Activated CD4-positive, alpha-beta T cell treated with anti-CD3 and anti-CD28 coated beads for 36 hours (primary cell): ENCODE measurements around the gene CACNA1I. TPM values are rescaled to one million over a fixed set of nuclear protein-coding genes. Genes with fewer than 3 reads are reported as not detected.

Experiments
- ATAC-seq: fragments of 200-7000 bp; cut with Tn5 transposase; one replicate; pipeline ENCODE4 v1.10.0; 2021; ENCODE audit warnings: mild to moderate bottlenecking, moderate library complexity
- CTCF ChIA-PET: fragments of 350-600 bp; sonication (Branson Sonifier 250); formaldehyde crosslinking; loops from one replicate; lab custom pipeline; 2021; ENCODE audit warnings: antibody characterized with exemption; lab: Charles Lee
- POLR2A ChIA-PET: fragments of 350-600 bp; sonication (Branson Sonifier 250); formaldehyde crosslinking; loops from one replicate; lab custom pipeline; 2021; ENCODE audit warnings: antibody characterized with exemption, inconsistent platforms; lab: Charles Lee
- DNase-seq: peaks from one replicate; pipeline ENCODE4 v3.0.0-alpha.2; 2020
- H3K27ac Mint-ChIP-seq: one replicate; pipeline ENCODE4 v1.8.0; 2021; ENCODE audit warnings: mixed read lengths
- H3K27me3 Mint-ChIP-seq: one replicate; pipeline ENCODE4 v1.8.0; 2021; ENCODE audit warnings: mixed read lengths
- H3K36me3 Mint-ChIP-seq: one replicate; pipeline ENCODE4 v1.8.0; 2021; ENCODE audit warnings: low read depth, mixed read lengths
- H3K4me1 Mint-ChIP-seq: one replicate; pipeline ENCODE4 v1.8.0; 2021; ENCODE audit warnings: mixed read lengths
- H3K4me3 Mint-ChIP-seq: one replicate; pipeline ENCODE4 v1.8.0; 2021; ENCODE audit warnings: mild to moderate bottlenecking, moderate library complexity, mixed read lengths
- H3K9me3 Mint-ChIP-seq: one replicate; pipeline ENCODE4 v1.8.0; 2021; ENCODE audit warnings: low read depth, mixed read lengths
- intact Hi-C, 2 experiments: fragments of 100-400 bp; cut with DNase I in 1 of 2; cut with micrococcal nuclease in 1 of 2; formaldehyde crosslinking; loops; one replicate each; pipeline versions ENCODE4 v1.14.2 to v1.15.1; 2022 to 2024; cut with DNase I, micrococcal nuclease
- total RNA-seq, 2 experiments: library from RNA; stranded (reverse); gene quantifications; one replicate each; pipeline ENCODE4 v1.2.3, GENCODE V29; 2021

Gene CACNA1I
- total RNA-seq, 2 experiments from 2014 or later, result 0.37 to 0.39 TPM

DNA sequence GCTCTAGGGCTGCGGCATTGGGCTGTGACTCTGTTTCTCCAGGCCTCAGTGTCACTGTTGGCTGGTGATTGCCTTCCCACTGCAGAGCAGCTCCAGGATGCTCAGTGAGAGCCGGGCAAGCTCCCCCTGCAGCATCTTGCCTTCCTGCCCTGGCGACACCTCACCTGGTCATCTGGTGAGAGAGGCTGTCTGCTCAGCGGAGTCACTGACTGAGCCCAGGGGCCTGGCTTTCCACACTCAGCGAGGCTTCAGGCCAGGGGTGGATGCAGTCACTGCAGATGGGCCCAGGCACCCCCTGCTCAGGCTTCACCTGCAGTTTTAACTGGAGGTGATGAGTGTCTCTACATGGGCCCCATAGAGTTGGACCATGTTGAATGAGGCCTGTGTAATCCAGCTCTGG is 136.8 kb downstream of the CACNA1I start:
- no peak for ATAC-seq

DNA sequence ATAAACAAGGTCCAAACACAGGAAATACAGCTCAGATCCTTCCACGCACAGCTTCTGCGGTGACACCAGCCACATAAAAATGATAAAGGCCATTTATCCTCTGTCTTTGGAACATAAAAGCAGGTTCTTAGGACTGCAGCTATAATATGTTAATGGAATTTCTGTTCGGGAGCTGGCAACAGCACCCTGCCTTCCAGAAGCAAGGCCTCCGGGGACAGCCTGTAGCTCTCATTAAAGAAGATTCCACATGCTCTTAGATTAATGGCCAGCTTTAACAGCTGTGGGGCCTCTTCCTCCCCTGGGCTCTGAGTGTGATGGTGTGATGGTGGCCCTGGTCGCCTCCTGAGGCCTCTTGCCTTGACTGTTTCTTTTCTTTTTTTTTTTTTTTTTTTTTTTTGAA is 137.3 kb downstream of the CACNA1I start:
- intact Hi-C loops, result no loop called here
- H3K9me3 Mint-ChIP-seq, result no peaks in the 10 kb centered on the region

More for the DNA sequence above, 136.8 kb downstream of the CACNA1I start:
- Mint-ChIP-seq H3K4me1 (no peaks in the 10 kb centered on the region), H3K27me3 (no peaks in the 10 kb centered on the region), H3K27ac (no peak overlapping the region), H3K9me3 (no peaks in the 10 kb centered on the region), H3K4me3 (no peak overlapping the region), H3K36me3 (no peaks in the 10 kb centered on the region)
- POLR2A ChIA-PET, result no interaction called here
- CTCF ChIA-PET, result interaction anchor here (0.7 to 1.0 kb wide), 3 partner anchors 10 to 318 kb away, joined by 3 read pairs; no protein-coding TSS in a partner anchor
- intact Hi-C loops, result no loop called here
- no peak for DNase-seq

DNA sequence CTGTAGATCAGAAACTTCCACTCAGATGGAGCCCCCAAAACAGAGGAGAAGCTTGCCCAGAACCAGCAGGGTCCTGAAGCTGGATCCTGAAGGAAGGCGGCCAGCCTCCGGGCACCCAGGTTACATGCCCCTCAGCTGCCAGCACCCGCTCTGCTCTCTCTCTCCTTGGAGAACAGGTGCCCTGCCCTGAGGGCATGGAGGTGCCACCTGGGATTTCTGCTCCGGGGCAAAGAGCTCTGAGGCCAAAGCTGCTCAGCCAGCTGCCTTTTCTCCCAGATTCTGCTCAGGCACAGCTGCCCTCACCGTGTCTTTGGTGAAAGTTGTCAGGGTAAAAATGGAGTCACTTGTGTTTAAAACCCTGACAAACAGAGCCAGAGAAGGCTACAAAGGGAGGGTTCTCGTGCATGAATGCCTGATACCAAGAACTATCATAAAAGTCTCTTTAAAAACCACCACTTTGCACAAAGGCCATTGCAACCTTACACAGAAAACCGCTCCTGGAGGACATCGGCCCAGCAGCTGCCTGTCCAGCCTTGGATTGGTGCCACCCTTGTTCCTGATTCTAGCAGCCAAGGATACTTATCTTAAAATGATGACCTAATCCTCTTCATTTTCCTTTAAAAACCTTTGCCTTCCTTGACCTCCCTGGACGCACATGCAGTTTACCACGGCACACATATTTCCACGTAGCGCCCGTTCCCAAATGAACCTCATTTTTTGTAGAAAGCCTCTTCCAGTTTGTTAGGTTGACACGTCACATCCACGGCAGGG is 140.0 kb downstream of the CACNA1I start:
- intact Hi-C loops, result no loop called here
- ChIA-PET POLR2A (no interaction called here), CTCF (interaction anchor here (1.3 kb wide), 1 partner anchor 176 kb away, joined by 3 read pairs; no protein-coding TSS in a partner anchor)
- ATAC-seq (no peak), DNase-seq (no peak)
- Mint-ChIP-seq H3K36me3 (no peaks in the 10 kb centered on the region), H3K4me3 (no peak overlapping the region), H3K4me1 (no peaks in the 10 kb centered on the region), H3K9me3 (no peaks in the 10 kb centered on the region), H3K27me3 (no peaks in the 10 kb centered on the region), H3K27ac (no peak overlapping the region)

More for the DNA sequence above, 137.3 kb downstream of the CACNA1I start:
- ATAC-seq, result no peak
- Mint-ChIP-seq H3K36me3 (no peaks in the 10 kb centered on the region), H3K27me3 (no peaks in the 10 kb centered on the region), H3K4me3 (no peak overlapping the region), H3K4me1 (no peaks in the 10 kb centered on the region), H3K27ac (no peak overlapping the region)
- CTCF ChIA-PET, result interaction anchor here (1.0 kb wide), 2 partner anchors 71 to 317 kb away, joined by 3 read pairs; no protein-coding TSS in a partner anchor
- DNase-seq, result no peak
- POLR2A ChIA-PET, result no interaction called here

DNA sequence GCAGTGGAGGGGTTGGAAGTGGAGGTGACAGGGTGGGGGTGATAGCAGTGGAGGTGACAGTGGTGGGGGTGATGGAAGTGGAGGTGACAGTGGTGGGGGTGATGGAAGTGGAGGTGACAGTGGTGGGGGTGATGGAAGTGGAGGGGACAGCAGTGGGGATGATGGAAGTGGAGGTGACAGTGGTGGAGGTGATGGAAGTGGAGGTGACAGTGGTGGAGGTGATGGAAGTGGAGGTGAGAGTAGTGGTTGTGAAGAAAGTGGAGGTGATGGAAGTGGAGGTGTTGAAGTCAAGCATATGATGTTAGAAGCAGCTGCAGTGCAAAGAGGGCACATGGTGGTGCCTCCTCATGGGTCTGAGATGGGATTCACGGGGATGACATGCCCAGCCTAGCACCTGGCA is 141.5 kb downstream of the CACNA1I start:
- H3K4me3 Mint-ChIP-seq, result no peak overlapping the region
- no peaks in the 10 kb centered on the region for H3K9me3 Mint-ChIP-seq
- H3K27ac Mint-ChIP-seq, result no peak overlapping the region
- no peaks in the 10 kb centered on the region for H3K4me1 Mint-ChIP-seq
- ChIA-PET POLR2A (no interaction called here), CTCF (interaction anchor here (0.8 kb wide), 1 partner anchor 158 kb away, joined by 3 read pairs; no protein-coding TSS in a partner anchor)
- intact Hi-C loops, result no loop called here
- DNase-seq, result no peak
- ATAC-seq, result no peak
- H3K36me3 Mint-ChIP-seq, result no peaks in the 10 kb centered on the region
- H3K27me3 Mint-ChIP-seq, result no peaks in the 10 kb centered on the region

DNA sequence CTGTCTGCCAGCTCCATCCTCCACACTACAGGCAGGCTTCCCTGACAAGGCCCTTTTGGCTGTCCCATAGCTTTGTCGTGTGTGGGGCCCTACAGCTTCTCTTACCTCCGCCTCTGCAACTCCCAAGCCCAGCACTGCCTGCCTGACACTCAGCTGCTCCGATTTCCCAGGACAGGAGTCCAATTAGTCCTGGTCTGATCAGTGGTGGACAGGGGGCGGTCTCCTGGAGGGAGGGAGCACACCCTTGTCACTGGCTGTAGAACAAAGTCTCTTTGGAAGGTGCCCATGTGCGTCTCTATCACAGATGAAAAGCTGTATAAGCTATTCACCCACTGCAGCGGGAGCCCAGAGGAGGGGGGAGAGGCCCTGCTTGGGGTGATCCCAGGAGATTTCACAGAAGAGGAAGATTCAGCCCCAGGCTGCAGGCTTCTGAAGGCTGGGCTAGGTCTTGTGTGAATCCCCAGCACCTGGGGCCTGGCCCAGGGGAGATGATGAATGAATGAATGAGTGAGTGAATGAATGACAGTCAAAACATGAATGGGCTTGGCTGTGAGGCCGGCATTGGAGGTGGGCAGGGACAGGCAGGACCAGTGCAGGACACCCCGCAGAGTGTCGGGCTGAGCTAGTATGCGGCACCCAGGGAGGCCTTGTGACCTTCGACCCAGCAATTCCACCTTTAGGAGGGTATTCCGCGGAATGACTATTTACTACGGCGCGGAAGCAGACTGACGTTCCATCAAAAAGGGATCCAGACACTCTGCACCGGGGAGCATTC is 142.4 kb downstream of the CACNA1I start:
- no peaks in the 10 kb centered on the region for H3K36me3 Mint-ChIP-seq
- no peaks in the 10 kb centered on the region for H3K9me3 Mint-ChIP-seq
- no peaks in the 10 kb centered on the region for H3K4me1 Mint-ChIP-seq
- ATAC-seq (no peak), DNase-seq (no peak)
- H3K27ac Mint-ChIP-seq, result no peak overlapping the region
- no peaks in the 10 kb centered on the region for H3K27me3 Mint-ChIP-seq
- POLR2A ChIA-PET, result no interaction called here
- H3K4me3 Mint-ChIP-seq, result no peak overlapping the region
- CTCF ChIA-PET, result interaction anchor here (0.8 kb wide), 1 partner anchor 158 kb away, joined by 3 read pairs; no protein-coding TSS in a partner anchor
- intact Hi-C loops, result no loop called here

DNA sequence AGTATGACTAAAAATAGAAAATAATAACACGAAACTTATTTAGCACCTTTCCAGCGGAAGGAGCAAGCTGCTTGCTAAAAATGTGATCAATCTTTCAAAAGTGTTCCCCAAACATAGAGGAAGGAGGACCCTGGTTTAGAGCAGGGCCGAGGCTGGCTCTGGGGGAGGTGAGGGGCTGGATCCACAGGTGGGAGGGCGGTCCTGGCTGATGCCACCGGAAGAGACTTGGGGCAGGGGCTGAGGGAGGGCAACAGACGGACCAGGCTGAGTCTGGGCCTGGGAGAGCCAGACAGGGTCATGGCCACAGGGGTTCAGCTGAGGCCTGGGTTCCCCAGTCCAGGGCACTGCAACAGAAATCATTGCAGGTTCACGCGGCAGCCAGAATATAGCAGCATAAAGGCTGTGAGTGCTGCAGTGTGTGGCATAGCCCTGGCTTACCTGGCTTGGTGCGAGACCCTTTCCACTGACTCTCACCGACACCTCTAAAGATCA is 143.3 kb downstream of the CACNA1I start:
- DNase-seq (no peak), ATAC-seq (no peak)
- intact Hi-C loops, result no loop called here
- Mint-ChIP-seq H3K4me1 (no peaks in the 10 kb centered on the region), H3K4me3 (no peak overlapping the region), H3K36me3 (no peaks in the 10 kb centered on the region), H3K27me3 (no peaks in the 10 kb centered on the region), H3K9me3 (no peaks in the 10 kb centered on the region), H3K27ac (no peak overlapping the region)
- ChIA-PET POLR2A (no interaction called here), CTCF (no interaction called here)

DNA sequence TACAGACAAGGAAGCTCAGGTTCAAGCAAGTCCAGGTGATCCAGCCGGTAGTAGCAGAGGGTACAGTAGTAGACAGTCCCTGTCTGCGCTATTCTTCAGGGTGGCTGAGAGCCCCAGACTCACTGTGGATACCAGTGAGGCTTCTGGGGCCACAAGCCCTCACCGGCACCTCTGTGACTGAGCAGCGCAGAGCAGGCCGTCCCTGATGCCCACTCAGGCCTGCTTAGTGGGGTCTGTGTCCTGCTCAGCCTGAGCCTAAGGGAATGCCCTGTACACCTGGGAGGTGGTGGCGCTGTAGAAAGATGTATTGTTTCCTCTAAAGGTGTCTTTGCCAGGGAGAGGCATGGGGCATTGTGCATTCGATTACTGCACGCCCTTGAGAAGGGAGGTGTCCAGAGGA is 143.8 kb downstream of the CACNA1I start:
- Mint-ChIP-seq H3K9me3 (no peaks in the 10 kb centered on the region), H3K27ac (no peak overlapping the region), H3K36me3 (no peaks in the 10 kb centered on the region), H3K4me1 (no peaks in the 10 kb centered on the region), H3K4me3 (no peak overlapping the region), H3K27me3 (no peaks in the 10 kb centered on the region)
- intact Hi-C loops, result no loop called here
- no peak for DNase-seq
- POLR2A ChIA-PET, result no interaction called here
- ATAC-seq, result no peak
- CTCF ChIA-PET, result no interaction called here

DNA sequence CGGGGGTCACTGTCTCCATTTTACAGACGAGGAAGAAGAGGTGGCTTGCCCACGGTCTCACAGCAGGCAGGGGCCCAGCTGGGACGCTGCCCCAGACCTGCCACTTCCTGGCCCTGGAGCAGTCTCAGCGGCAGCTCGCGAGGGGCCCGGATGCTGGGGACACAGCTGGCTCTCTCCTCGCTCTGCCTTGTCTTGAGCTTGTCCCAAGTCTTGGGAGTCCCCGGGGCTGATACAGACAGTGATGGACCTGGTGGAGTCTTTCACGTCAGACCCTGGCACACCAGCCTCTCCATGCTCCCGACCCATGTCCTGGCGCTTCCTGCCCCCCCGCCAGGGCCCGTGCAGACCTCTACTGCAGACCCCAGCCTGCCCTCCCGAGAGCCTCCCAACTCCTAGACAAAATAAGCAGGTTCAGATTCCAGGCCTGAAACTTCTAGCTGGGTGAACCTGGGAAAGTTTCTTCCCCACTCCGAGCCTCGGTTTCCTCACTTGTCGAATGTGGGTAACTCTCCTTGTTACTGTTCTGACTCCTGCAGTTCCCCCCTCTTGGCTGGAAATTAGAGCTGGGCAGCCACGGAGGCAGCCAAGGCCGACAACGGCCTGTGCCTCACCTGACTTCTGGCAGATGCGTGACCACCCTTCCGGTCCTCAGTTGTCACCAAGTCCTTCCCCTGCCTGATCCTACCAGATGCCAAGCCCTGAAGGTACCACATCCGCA is 145.4 kb downstream of the CACNA1I start:
- CTCF ChIA-PET, result interaction anchor here (0.5 to 0.6 kb wide), 3 partner anchors 91 to 401 kb away, joined by 3 to 5 read pairs (median 3); no protein-coding TSS in a partner anchor

DNA sequence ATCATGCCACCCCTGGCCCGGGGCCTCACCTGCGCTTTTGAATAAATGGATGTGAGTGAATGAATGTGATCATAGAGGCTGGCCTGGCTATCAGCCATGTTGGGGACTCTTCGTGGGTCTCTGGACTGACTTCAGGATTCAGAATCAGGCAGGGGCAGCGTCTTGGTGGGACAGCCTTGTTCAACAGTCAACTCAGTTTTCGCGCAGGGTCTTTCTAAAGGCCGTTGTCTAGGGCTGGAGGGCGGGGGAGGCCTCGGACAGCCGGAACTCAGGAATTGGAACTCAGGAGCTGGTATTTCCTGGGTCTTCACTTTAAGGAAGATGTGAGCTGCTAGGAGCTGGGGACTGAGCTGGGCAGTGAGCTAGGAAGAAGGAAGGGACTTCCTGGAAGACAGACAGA is 146.0 kb downstream of the CACNA1I start:
- Mint-ChIP-seq H3K9me3 (no peaks in the 10 kb centered on the region), H3K4me3 (no peak overlapping the region), H3K4me1 (no peaks in the 10 kb centered on the region), H3K27me3 (no peaks in the 10 kb centered on the region), H3K36me3 (no peaks in the 10 kb centered on the region), H3K27ac (no peak overlapping the region)
- no peak for DNase-seq
- ATAC-seq, result no peak
- ChIA-PET CTCF (interaction anchor here (0.6 kb wide), 1 partner anchor 401 kb away, joined by 3 read pairs; no protein-coding TSS in a partner anchor), POLR2A (no interaction called here)
- intact Hi-C loops, result no loop called here

More for the DNA sequence above, 145.4 kb downstream of the CACNA1I start:
- no peaks in the 10 kb centered on the region for H3K9me3 Mint-ChIP-seq
- DNase-seq (no peak), ATAC-seq (no peak)
- no peaks in the 10 kb centered on the region for H3K27me3 Mint-ChIP-seq
- H3K27ac Mint-ChIP-seq, result no peak overlapping the region
- H3K36me3 Mint-ChIP-seq, result no peaks in the 10 kb centered on the region
- H3K4me1 Mint-ChIP-seq, result no peaks in the 10 kb centered on the region
- POLR2A ChIA-PET, result interaction anchor here (0.6 kb wide), 1 partner anchor 210 kb away, joined by 18 read pairs; no protein-coding TSS in a partner anchor
- H3K4me3 Mint-ChIP-seq, result no peak overlapping the region
- intact Hi-C loops, result no loop called here

DNA sequence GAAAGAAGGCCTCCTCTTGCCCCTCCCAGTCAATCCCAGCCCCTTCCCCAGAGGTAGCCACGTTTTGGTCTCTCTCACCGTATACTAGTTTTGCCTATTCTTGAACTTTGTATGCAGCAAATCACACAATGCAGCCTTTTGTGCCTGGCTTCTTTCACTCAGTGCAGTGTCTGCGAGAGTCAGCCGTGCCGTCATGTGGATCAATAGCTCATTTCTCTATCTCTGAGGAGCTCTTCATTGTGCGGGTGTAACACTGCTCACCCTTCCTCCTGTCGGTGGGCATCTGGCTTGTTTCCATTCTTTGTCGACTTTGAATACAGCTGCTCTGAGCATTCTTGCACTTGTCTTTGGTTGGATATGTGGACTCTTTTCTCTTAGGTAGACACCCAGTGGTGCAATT is 146.5 kb downstream of the CACNA1I start:
- CTCF ChIA-PET, result interaction anchor here (0.6 kb wide), 3 partner anchors 10 to 112 kb away, joined by 3 read pairs; no protein-coding TSS in a partner anchor
- no peaks in the 10 kb centered on the region for H3K36me3 Mint-ChIP-seq
- no peak overlapping the region for H3K4me3 Mint-ChIP-seq
- POLR2A ChIA-PET, result no interaction called here
- no peaks in the 10 kb centered on the region for H3K9me3 Mint-ChIP-seq
- intact Hi-C loops, result no loop called here
- no peaks in the 10 kb centered on the region for H3K4me1 Mint-ChIP-seq
- ATAC-seq (no peak), DNase-seq (no peak)
- no peak overlapping the region for H3K27ac Mint-ChIP-seq
- H3K27me3 Mint-ChIP-seq, result no peaks in the 10 kb centered on the region

DNA sequence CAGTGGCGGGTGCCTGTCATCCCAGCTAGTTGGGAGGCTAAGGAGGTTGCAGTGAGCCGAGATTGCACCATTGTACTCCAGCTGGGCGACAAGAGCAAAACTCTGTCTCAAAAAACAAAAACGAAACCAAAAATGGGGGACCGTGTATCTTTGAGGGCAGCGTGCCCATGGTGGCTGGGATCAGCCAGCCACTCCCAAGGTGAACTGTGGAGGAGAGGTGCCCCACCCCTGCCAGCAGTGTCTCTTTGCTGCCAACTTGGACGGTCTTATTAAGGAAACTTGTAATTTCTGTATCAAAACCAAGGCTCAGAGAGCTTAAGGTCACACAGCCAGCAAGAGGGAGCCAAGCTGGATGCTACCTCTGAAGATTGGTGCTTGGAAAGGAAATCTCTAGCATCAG is 147.7 kb downstream of the CACNA1I start:
- Mint-ChIP-seq H3K4me3 (no peak overlapping the region), H3K9me3 (no peaks in the 10 kb centered on the region), H3K27ac (no peak overlapping the region), H3K36me3 (no peaks in the 10 kb centered on the region), H3K4me1 (no peaks in the 10 kb centered on the region), H3K27me3 (no peaks in the 10 kb centered on the region)
- DNase-seq (no peak), ATAC-seq (no peak)
- POLR2A ChIA-PET, result interaction anchor here (0.7 kb wide), 1 partner anchor 629 kb away, joined by 3 read pairs; no protein-coding TSS in a partner anchor
- CTCF ChIA-PET, result interaction anchor here (0.8 to 1.0 kb wide), 2 partner anchors 48 to 306 kb away, joined by 3 read pairs; no protein-coding TSS in a partner anchor
- intact Hi-C loops, result no loop called here
